Measurements from ENCODE around the gene GRAP. TPM values are rescaled to one million over a fixed set of nuclear protein-coding genes. Genes with fewer than 3 reads are reported as not detected.
"Not testable (repeated sequence)": the region's sequence is repeated elsewhere in the genome, so short reads cannot be mapped to it uniquely, and the experiment has no call there.

GRAP gene
- total RNA-seq: 1 to 10 TPM; 2.4 to 8.1 (median 4.8) TPM

- TF ChIP-seq CTCF (IDR thresholded peaks at IDR 0.05; ENCODE audit: low read depth): not testable (repeated sequence)
Measured at GRCh38 chr17:19046782-19047375, at the start of gene GRAP. Gene GRAP, minus strand, starts transcription at chr17:19046957. Its CDS starts 31 bp downstream, at chr17:19046926.

- TF ChIP-seq CTCF (IDR thresholded peaks at IDR 0.05; ENCODE audit: low read depth): no peak
Measured at GRCh38 chr17:19024101-19025078, 22.4 kb downstream of the GRAP start.

GRCh38 chr17:19023209-19023999, 23.4 kb downstream of the GRAP start:
- no peak for TF ChIP-seq CTCF (IDR thresholded peaks at IDR 0.05; ENCODE audit: low read depth)

- no peak for TF ChIP-seq CTCF (IDR thresholded peaks at IDR 0.05; ENCODE audit: low read depth)
Measured at GRCh38 chr17:19022747-19023146, 24.0 kb downstream of the GRAP start.

GRCh38 chr17:19022128-19022527, 24.6 kb downstream of the GRAP start:
- no peak for TF ChIP-seq CTCF (IDR thresholded peaks at IDR 0.05; ENCODE audit: low read depth)

- no peak for TF ChIP-seq CTCF (IDR thresholded peaks at IDR 0.05; ENCODE audit: low read depth)
Measured at GRCh38 chr17:19021622-19022083, 25.1 kb downstream of the GRAP start.
